Osteoblast (primary cell): ENCODE results near the gene SLC48A1. TPM values are rescaled to one million over a fixed set of nuclear protein-coding genes. Genes with fewer than 3 reads are reported as not detected.

Experiments
- DNase-seq: peaks from one replicate; pipeline ENCODE4 v3.0.0; 2011; ENCODE audit warnings: low spot score, mixed read lengths; ENCODE audit not compliant: insufficient read length; ENCODE audit errors: missing footprints
- H2AFZ ChIP-seq: 2 replicates; pipeline ENCODE4 v1.6.0; 2011; ENCODE audit warnings: mild to moderate bottlenecking, low read length
- H3K27ac ChIP-seq: 2 replicates; pipeline ENCODE4 v1.5.1; 2011; ENCODE audit warnings: mild to moderate bottlenecking, low read depth, low read length, moderate library complexity
- H3K27me3 ChIP-seq: 2 replicates; pipeline ENCODE4 v1.6.0; 2012; ENCODE audit warnings: mild to moderate bottlenecking, control low read depth, inconsistent platforms, low read length, moderate library complexity; ENCODE audit not compliant: insufficient read depth
- H3K36me3 ChIP-seq: 2 replicates; pipeline ENCODE4 v1.5.1; 2011; ENCODE audit warnings: mild to moderate bottlenecking, low read length, control low read depth, moderate library complexity; ENCODE audit not compliant: insufficient read depth
- H3K4me1 ChIP-seq: 2 replicates; pipeline ENCODE4 v1.5.1; 2011; ENCODE audit warnings: mild to moderate bottlenecking, low read length, control low read depth, moderate library complexity; ENCODE audit not compliant: insufficient read depth
- H3K4me2 ChIP-seq: 2 replicates; pipeline ENCODE4 v1.6.0; 2011; ENCODE audit warnings: mild to moderate bottlenecking, low read length; ENCODE audit not compliant: insufficient read depth
- H3K4me3 ChIP-seq: fragments of 200-600 bp; sonication (generic); 3 replicates; pipeline ENCODE4 v1.5.1; 2012; ENCODE audit warnings: mild to moderate bottlenecking, low read length, inconsistent platforms; ENCODE audit not compliant: insufficient read depth
- H3K79me2 ChIP-seq: 2 replicates; pipeline ENCODE4 v1.6.0; 2012; ENCODE audit warnings: mild to moderate bottlenecking, low read length, control low read depth, inconsistent platforms; ENCODE audit not compliant: insufficient read depth
- H3K9me3 ChIP-seq: 2 replicates; pipeline ENCODE4 v1.5.1; 2011; ENCODE audit warnings: low read depth, low read length, control low read depth
- H4K20me1 ChIP-seq: 2 replicates; pipeline ENCODE4 v1.6.0; 2012; ENCODE audit warnings: mild to moderate bottlenecking, low read length, control low read depth; ENCODE audit not compliant: insufficient read depth
- CTCF ChIP-seq: IDR thresholded peaks from 2 replicates; pipeline ENCODE4 v1.5.1; 2011; ENCODE audit warnings: mild to moderate bottlenecking, low read depth, low read length, moderate library complexity; ENCODE audit errors: extremely low read depth
- total RNA-seq: library from RNA; depleted of rRNA; stranded (reverse); fragments of >200 nt; gene quantifications from 2 replicates; pipeline ENCODE4 v1.2.3, GENCODE V29; 2012

SLC48A1 gene
- total RNA-seq, 1 donor, result 19.2 TPM

GRCh38 chr12:47804171-47804570 lies 31.1 kb downstream of the SLC48A1 start:
- Histone ChIP-seq H3K27me3 (no peaks in the 10 kb centered on the region), H3K4me3 (no peak overlapping the region), H3K4me2 (no peak overlapping the region), H3K36me3 (peaks cover 29% of the 10 kb centered on the region), H3K9me3 (no peaks in the 10 kb centered on the region), H3K4me1 (peaks cover 48% of the 10 kb centered on the region), H3K27ac (no peak overlapping the region), H3K79me2 (peaks cover 100% of the 10 kb centered on the region), H2AFZ (no peak overlapping the region), H4K20me1 (peaks cover 89% of the 10 kb centered on the region)
- DNase-seq, result no peak
- TF ChIP-seq CTCF, result no peak

GRCh38 chr12:47805417-47805816 lies 32.4 kb downstream of the SLC48A1 start:
- peaks cover 29% of the 10 kb centered on the region for H3K36me3 ChIP-seq
- H3K27ac ChIP-seq, result peak overlapping the region; percentile 49
- peaks cover 46% of the 10 kb centered on the region for H3K4me1 ChIP-seq
- no peaks in the 10 kb centered on the region for H3K27me3 ChIP-seq
- no peak overlapping the region for H3K4me3 ChIP-seq
- peaks cover 81% of the 10 kb centered on the region for H4K20me1 ChIP-seq
- no peak overlapping the region for H3K4me2 ChIP-seq
- no peak for TF ChIP-seq CTCF
- no peak overlapping the region for H2AFZ ChIP-seq
- peaks cover 100% of the 10 kb centered on the region for H3K79me2 ChIP-seq
- no peaks in the 10 kb centered on the region for H3K9me3 ChIP-seq
- no peak for DNase-seq

- peaks cover 55% of the 10 kb centered on the region for H3K4me1 ChIP-seq
- no peak overlapping the region for H3K4me3 ChIP-seq
- H3K27me3 ChIP-seq, result no peaks in the 10 kb centered on the region
- H3K36me3 ChIP-seq, result peaks cover 31% of the 10 kb centered on the region
- H4K20me1 ChIP-seq, result peaks cover 69% of the 10 kb centered on the region
- H3K27ac ChIP-seq, result no peak overlapping the region
- no peak for TF ChIP-seq CTCF
- no peak for DNase-seq
- no peak overlapping the region for H2AFZ ChIP-seq
- peaks cover 96% of the 10 kb centered on the region for H3K79me2 ChIP-seq
- no peak overlapping the region for H3K4me2 ChIP-seq
- no peaks in the 10 kb centered on the region for H3K9me3 ChIP-seq
These were observed 34.3 kb downstream of the SLC48A1 start for GRCh38 chr12:47807338-47807737.

- H3K4me3 ChIP-seq, result no peak overlapping the region
- no peak for TF ChIP-seq CTCF
- no peaks in the 10 kb centered on the region for H3K9me3 ChIP-seq
- H3K27ac ChIP-seq, result peak overlapping the region; percentile 72
- H3K4me1 ChIP-seq, result peaks cover 58% of the 10 kb centered on the region
- peaks cover 28% of the 10 kb centered on the region for H3K36me3 ChIP-seq
- peaks cover 89% of the 10 kb centered on the region for H3K79me2 ChIP-seq
- no peak for DNase-seq
- H2AFZ ChIP-seq, result no peak overlapping the region
- H4K20me1 ChIP-seq, result peaks cover 62% of the 10 kb centered on the region
- H3K4me2 ChIP-seq, result no peak overlapping the region
- H3K27me3 ChIP-seq, result no peaks in the 10 kb centered on the region
These were observed 35.0 kb downstream of the SLC48A1 start for GRCh38 chr12:47808050-47808449.
